GM19455 (cell line): ENCODE measurements around the gene FAM174C.

ENCODE experiments used
- ATAC-seq: cut with Tn5 transposase; IDR thresholded peaks from one replicate; pipeline ENCODE4 v1.9.1; 2021; ENCODE audit not compliant: unreplicated experiment

The FAM174C gene

GRCh38 chr19:1284979-1285736, 9.8 kb downstream of the FAM174C start:
- no peak for ATAC-seq

DNA sequence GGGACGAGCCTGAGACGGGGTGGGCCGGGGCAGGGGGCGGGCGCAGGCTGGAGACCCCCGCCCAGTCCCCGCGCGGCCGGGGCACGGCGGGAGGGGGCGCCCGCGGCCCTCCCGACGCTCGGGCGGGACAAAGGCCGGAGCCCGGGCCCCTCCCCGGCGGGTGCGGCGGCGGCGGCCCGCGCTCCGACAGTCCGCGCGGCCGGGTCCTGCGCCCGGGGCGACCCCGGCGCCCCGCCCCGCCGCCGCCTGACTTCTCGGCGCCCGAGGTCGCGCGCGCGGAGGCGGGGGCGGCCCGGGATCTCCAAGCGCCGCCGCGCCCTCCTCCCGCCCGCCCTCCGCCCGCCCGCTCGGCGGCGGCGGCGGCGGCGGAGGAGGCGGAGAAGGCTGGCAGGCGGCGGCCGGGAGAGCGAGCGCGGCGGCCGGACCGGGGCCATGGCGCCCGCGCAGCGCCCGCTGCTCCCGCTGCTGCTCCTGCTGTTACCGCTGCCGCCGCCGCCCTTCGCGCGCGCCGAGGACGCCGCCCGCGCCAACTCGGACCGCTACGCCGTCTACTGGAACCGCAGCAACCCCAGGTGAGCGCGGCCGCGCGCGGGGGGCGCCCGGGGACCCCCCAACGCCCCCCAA, 10.5 kb downstream of the FAM174C start, which contains the start of gene EFNA2:
Gene EFNA2 (plus strand): TSS at position 137 of the 624 bp plus-strand sequence. CDS start 296 bp downstream, at position 433.
- no peak for ATAC-seq

DNA sequence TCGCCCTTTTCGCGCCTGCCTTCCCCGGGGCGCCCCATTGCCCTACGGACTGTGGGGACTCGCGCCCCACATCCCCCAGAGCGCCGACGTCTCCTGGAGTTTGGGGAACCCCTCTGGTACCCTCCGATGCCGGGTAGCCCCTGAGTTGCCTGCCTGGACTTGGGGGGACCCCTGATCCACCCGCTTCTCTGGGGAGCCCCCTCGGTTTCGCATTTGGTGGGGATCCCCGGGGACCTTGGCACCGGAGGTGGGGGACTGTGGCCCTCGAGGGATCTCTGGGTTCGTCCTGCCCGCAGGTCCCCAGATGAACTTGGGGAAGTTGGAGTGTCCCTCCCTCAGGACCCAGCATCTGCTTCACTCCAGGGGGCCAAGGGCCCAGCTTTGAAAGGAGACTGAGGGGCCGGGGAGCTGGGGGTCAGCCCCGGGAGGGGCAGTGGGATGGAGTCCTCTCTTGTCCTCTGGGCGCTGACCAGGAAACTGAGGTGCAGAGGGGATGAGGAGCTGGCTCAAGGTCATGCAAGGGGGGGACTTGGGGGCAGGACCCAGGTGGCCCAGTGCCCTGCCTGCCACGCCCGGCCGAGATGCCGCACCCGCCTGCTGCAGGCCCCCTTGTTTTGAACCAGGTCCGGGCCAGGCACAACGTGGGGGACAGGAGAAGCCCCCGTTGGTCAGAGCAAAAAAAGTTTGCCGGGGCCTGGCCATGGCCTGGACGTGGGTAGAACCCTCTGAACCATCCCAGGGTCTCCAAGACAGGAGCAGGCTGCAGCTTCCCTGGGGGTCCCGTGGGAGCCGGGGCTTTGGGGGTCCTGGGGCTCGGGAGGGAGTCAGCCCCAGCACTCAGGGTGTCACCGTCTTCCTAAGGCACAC, 11.4 kb downstream of the FAM174C start:
- no peak for ATAC-seq

GRCh38 chr19:1287354-1288225, 12.3 kb downstream of the FAM174C start:
- ATAC-seq: no peak

DNA sequence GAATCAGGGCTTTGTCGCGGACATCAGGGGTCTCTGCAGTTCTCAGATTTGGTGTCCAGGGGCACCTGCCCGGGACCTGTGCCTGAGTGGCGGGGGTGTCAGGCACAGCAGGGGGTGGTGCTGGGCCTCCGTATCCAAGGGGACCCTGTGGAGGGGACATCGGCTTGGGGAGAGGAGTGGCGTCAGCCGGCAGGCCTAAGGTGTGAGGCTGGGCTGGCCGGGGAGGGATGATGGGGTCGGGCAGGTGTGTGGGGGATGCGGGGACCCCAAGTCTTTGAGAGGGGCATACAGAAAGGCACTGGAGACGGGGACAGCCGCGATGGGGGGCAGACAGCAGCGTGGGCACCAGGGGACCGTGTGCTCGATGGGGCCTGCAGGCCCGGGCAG, 12.9 kb downstream of the FAM174C start:
- ATAC-seq: no peak

DNA sequence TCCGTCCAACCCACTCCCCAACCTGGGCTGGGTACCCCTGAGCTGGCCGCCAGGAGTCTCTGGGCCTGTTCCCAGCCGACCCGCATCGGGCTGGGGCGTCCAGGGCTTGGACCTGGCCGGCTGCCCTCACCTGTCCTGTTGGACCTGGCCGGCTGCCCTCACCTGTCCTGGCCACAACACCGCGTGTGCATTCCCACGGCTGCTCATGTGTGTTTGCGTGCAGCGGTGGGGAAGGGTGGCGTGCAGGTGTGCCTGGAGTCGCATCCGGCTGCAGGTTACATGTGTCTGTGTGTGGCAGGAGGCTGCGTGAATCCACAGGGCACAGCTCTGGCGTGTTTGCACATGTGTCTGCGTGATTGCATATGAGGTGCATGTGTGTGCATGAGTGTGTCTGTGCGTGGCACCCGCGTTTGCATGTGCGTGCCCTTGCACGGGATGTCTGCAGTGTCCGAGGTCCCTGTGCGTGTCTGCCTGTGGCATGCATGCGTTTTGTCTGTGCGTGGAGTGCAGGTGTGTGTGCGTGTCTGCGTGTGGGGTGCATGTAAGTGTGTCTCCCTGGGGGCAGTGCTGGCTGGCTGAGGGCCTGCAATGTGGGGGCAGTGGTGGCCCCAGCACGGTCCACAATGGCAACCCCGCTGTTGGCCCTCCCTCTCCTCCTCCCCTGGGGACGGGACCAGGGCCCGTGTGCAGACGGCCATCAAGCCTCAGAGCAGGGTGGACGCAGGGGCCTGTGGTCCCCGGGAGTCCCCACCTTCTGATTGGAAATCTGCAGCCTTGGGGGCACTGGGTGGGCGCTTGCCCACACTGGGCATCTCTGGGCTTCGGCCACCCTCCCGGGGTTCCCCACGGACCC, 13.7 kb downstream of the FAM174C start:
- ATAC-seq: no peak

DNA sequence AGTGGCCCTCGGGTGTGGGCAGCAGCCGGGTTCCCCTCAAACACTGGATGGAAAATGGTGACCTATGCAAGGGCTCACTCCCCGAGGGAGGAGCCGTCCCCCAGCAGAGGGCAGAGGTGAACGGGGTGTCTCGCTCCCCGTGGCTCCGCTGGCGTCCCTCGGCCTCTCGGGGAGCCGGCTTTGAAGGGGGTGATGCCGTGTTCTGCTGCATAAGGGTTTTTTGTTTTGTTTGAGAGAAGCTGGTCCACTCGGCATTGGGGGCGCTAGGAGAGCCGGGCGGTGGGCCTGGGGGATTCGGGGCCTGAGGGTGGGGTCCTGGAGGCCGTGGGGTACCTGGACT, 14.3 kb downstream of the FAM174C start:
- ATAC-seq: no peak

DNA sequence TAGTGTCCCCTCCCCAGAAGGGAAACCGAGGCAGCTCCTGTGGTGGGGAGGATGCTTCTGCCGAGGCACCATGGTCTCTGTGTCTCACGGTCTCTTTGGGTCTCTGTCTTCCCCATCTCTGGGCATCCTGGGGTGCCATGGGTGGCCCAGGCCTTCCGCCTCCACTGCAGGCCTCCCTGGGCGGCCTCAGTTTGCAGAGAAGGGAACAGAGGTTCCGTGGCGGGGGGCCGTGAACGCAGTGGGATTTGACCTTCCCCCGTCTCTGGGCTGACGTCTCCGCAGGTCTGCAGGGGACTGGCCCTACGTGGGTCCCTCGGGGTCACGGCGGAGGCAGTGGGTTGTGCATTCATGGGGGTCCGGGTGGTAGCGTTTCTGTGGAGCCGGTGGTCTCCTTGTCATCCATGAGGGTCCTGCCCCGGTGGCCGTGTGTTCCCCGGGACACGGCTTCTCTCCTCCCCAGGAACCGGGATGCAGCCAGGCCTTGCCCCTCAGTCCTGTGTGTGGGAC, 14.9 kb downstream of the FAM174C start:
- ATAC-seq: no peak

DNA sequence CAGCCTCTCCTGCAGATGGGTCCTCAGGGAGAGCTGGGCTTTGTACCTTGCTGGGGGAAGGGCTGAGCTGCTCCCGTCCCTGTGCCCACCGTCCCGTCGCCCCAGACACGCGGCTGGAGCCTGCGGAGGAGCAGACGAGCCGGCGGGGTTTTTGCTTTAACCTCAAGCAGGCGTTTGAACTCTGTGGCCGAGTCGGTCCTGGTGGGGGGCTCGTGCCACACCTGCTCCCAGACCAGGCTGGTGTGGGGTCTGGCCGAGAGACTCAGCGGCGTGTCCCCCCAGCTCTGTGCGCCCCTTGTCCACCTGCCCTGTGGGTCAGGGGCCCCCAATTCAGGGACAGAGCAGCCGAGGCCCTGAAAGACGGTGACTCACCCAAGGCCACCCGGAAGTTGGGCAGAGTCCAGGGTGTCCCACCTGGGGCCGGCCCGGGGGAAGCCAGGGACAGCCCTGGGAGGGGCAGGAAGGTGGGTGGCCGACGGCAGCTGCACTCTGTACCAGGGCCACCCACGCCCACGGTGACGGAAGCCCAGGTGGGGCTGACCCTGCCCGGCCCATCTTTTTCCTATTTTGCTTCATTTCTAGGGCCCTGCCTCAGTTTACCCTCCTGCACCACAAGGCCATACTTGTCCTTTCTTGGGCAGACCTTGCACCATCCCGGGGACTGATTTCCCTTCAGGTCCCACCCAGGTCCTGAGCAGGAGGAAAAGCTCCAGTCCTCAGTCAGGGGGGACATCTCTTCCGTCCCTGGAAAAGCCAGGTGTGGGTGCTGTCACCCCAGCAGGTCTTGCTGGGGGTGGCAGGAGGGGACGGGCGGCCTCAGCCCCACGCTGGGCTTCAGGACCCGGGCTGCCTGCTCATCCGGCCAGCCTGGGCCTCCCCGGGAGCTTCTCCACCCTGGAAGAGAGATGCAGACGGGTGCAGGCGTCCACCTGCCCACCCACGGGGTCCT, 15.6 kb downstream of the FAM174C start:
- ATAC-seq: no peak

DNA sequence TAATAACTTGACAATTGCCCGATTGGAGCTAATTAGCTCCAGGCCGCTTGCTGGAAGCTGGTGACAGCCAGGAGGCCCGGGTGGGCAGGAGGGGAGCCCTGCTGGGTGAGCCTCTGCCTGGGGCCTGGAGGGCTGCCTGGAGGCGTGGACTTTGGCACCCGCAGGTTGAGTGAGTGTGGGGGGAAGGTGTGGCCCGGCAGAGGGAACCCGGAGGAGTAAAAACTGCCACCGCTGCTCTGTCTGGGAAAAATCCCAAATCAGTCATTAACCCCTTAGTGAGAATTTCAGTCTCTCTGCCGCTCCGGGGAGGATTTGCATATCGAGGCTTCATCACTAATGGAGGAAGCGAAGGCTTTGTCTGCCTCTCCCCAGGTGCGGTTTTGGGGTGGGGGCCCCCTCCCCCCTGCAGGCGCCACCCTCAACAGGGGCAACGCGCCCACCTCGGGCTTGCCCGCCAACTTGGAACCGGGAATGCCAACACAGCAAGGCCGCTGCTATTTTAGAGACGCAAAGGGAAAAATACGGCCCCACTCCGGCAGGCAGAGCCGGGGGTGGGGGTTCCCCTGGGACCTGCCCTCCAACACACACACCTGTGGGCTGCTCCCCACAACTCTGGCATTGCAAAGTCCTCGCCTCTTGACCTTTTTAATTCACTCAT, 16.6 kb downstream of the FAM174C start:
- ATAC-seq: no peak

GRCh38 chr19:1292419-1293151, 17.3 kb downstream of the FAM174C start:
- no peak for ATAC-seq

DNA sequence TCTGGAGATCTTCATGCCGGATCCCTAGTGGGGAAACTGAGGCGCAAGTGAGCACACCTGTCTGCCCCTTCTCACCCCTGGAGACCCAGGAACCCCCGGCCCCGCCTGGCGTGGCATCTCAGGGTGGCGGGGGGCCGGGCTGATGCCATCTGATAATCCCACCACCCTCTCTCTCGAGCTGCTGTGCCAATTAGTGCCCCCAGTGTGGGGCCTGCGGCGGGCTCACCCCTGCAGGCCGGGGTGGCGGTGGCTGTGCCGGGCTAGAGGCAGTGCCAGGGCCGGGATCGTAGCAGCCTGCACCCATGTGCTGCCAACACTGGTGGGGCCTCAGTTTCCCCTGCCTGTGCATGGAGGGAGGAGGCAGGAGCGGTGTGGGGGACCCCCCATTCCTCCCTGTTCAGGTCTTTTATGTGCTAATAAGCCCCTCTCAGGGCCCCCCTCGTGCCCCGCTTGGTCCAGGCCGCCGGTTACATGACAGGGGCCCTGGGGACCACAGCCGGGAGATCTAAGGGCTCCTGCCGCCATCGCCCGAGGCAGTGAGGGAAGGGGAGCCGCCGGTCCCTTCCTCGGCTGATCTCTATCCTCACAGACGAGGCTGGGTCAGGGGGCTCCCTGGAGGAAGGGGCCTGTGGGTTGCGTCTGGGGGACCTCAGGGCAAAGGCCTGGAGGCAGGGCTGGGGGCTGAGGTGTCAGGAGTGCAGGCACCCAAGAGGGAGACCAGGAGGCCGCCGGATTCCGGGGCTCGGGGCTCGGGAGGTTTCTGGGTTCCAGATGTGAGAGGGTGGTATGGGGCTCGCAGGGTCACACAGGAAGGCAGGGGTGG, 18.7 kb downstream of the FAM174C start:
- ATAC-seq: no peak

GRCh38 chr19:1294688-1295087, 19.4 kb downstream of the FAM174C start:
- no peak for ATAC-seq

- ATAC-seq: no peak
Measured at GRCh38 chr19:1295169-1296012, 20.1 kb downstream of the FAM174C start.

- ATAC-seq: no peak
Measured at GRCh38 chr19:1296078-1296477, 20.7 kb downstream of the FAM174C start.
